Gastrocnemius medialis (tissue), 4 donors: ENCODE measurements around the gene C1GALT1. TPM values are rescaled to one million over a fixed set of nuclear protein-coding genes. Genes with fewer than 3 reads are reported as not detected.

ENCODE experiments used
- ATAC-seq, 2 donors: fragments of 150-250 bp; one replicate each; pipeline ENCODE4 v1.9.1; 2016
- DNase-seq, 2 donors: peaks; one replicate each; pipeline ENCODE4 v3.0.0-alpha.2; 2019
- H3K27ac ChIP-seq, 4 donors: fragments of 200-600 bp; sonication (generic); 1 replicate in 1 of 4; 2 replicates in 3 of 4; pipeline ENCODE4 v1.5.1; 2016 to 2018; ENCODE audit warnings: mild to moderate bottlenecking in 2 of 4, moderate library complexity in 1 of 4
- H3K27me3 ChIP-seq, 3 donors: fragments of 200-600 bp; sonication (generic) in 2 of 3; 1 replicate in 1 of 3; 2 replicates in 2 of 3; pipeline versions ENCODE4 v1.5.1 to v1.6.0; 2016 to 2019; ENCODE audit warnings: mild to moderate bottlenecking in 1 of 3, moderate library complexity in 1 of 3
- H3K36me3 ChIP-seq, 2 donors: fragments of 200-600 bp; sonication (generic) in 1 of 2; one replicate each; pipeline ENCODE4 v1.5.1; 2017 to 2018
- H3K4me1 ChIP-seq, 2 donors: fragments of 200-600 bp; sonication (generic) in 1 of 2; one replicate each; pipeline ENCODE4 v1.5.1; 2016 to 2017; ENCODE audit warnings: mild to moderate bottlenecking in 2 of 2
- H3K4me3 ChIP-seq, 4 donors: fragments of 200-600 bp; sonication (generic) in 3 of 4; 1 replicate in 1 of 4; 2 replicates in 3 of 4; pipeline ENCODE4 v1.5.1; 2016 to 2019; ENCODE audit warnings: mild to moderate bottlenecking in 2 of 4
- H3K9me3 ChIP-seq, 3 donors: fragments of 200-600 bp; sonication (generic) in 2 of 3; 1 replicate in 1 of 3; 2 replicates in 2 of 3; pipeline ENCODE4 v1.5.1; 2016 to 2019
- POLR2A ChIP-seq, 2 donors: fragments of 450-650 bp; IDR thresholded peaks; one replicate each; pipeline ENCODE4 v1.6.1; 2017; ENCODE audit warnings: antibody characterized with exemption in 2 of 2, mild to moderate bottlenecking in 2 of 2, moderate library complexity in 2 of 2
- in situ Hi-C, 4 donors: fragments of 200-750 bp; cut with MboI; loops; one replicate each; pipeline versions ENCODE4 v1.15.0 to v1.8.0; 2017; ENCODE audit warnings: low sequenced_read_pairs in 4 of 4
- intact Hi-C: fragments of 100-400 bp; cut with DNase I; formaldehyde crosslinking; loops from one replicate; pipeline ENCODE4 v1.15.1; 2023; ENCODE audit warnings: low total_unique reads
- total RNA-seq, 4 donors: library from RNA; depleted of rRNA; stranded (reverse); fragments of >200 nt; gene quantifications; one replicate each; pipeline versions ENCODE4 v1.1.0 to v1.2.3, GENCODE V29; 2016
- TF ChIP-seq, protein P1 (sequence below), 5 experiments: fragments of 450-650 bp in 3 of 5; fragments of 200-600 bp in 2 of 5; sonication (generic) in 2 of 5; IDR thresholded peaks in 4 of 5; conservative IDR thresholded peaks in 1 of 5; 1 replicate in 4 of 5; 2 replicates in 1 of 5; pipeline ENCODE4 v1.5.1; 2016 to 2019; ENCODE audit warnings: antibody characterized with exemption in 5 of 5, mild to moderate bottlenecking in 3 of 5, moderate library complexity in 3 of 5

C1GALT1 gene
- total RNA-seq, 4 donors from 2014 or later = 16.1 to 40.8 (median 27.5) TPM

GRCh38 chr7:7246223-7246622 lies 63.9 kb downstream of the C1GALT1 start:
- H3K36me3 ChIP-seq = peaks cover 0 to 10% of the 10 kb centered on the region in 2 donors
- H3K27me3 ChIP-seq = no peaks in the 10 kb centered on the region
- H3K4me1 ChIP-seq = peaks cover 0 to 8% of the 10 kb centered on the region in 2 donors
- no peaks in the 10 kb centered on the region for H3K9me3 ChIP-seq
- no peak overlapping the region for H3K27ac ChIP-seq
- intact Hi-C loops (no loop called here), in situ Hi-C loops (no loop called here)
- ATAC-seq = no peak
- no peak overlapping the region for H3K4me3 ChIP-seq
- DNase-seq = no peak
- no peak for TF ChIP-seq POLR2A (IDR thresholded peaks at IDR 0.05)
- TF ChIP-seq, protein P1, sequence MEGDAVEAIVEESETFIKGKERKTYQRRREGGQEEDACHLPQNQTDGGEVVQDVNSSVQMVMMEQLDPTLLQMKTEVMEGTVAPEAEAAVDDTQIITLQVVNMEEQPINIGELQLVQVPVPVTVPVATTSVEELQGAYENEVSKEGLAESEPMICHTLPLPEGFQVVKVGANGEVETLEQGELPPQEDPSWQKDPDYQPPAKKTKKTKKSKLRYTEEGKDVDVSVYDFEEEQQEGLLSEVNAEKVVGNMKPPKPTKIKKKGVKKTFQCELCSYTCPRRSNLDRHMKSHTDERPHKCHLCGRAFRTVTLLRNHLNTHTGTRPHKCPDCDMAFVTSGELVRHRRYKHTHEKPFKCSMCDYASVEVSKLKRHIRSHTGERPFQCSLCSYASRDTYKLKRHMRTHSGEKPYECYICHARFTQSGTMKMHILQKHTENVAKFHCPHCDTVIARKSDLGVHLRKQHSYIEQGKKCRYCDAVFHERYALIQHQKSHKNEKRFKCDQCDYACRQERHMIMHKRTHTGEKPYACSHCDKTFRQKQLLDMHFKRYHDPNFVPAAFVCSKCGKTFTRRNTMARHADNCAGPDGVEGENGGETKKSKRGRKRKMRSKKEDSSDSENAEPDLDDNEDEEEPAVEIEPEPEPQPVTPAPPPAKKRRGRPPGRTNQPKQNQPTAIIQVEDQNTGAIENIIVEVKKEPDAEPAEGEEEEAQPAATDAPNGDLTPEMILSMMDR (IDR thresholded peaks at IDR 0.05 in 4 of 5, conservative IDR thresholded peaks at IDR 0.05 in 1 of 5) = no peak

DNA sequence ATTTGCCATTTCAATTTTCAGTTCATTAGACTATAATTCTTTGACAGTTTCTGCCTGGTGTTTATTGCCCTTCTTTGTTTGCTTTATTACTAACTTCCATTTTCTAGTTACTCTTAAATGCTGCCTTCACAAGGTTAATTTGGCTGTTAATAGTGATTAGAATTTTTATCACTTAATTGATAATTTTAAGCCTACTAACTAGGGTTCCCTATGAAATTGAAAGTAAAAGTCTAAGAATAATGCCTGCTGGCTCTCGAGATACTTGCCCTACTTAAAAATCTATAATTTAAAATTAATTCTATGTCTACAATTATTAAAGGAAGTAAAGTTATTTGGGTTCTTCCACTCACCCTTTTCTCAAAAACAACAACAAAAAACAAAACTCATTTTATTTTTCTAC lies 65.3 kb downstream of the C1GALT1 start:
- DNase-seq (no peak), ATAC-seq (no peak)
- Histone ChIP-seq H3K9me3 (no peaks in the 10 kb centered on the region), H3K27me3 (no peaks in the 10 kb centered on the region), H3K36me3 (peaks cover 0 to 10% of the 10 kb centered on the region in 2 donors), H3K4me1 (peaks cover 0 to 8% of the 10 kb centered on the region in 2 donors), H3K4me3 (no peak overlapping the region), H3K27ac (no peak overlapping the region)
- in situ Hi-C loops (no loop called here), intact Hi-C loops (no loop called here)
- no peak for TF ChIP-seq POLR2A (IDR thresholded peaks at IDR 0.05)
- TF ChIP-seq, protein P1 (IDR thresholded peaks at IDR 0.05 in 4 of 5, conservative IDR thresholded peaks at IDR 0.05 in 1 of 5) = no peak

GRCh38 chr7:7249814-7250213 lies 67.5 kb downstream of the C1GALT1 start:
- Histone ChIP-seq H3K4me1 (no peaks in the 10 kb centered on the region), H3K4me3 (no peak overlapping the region), H3K27ac (no peak overlapping the region), H3K9me3 (no peaks in the 10 kb centered on the region), H3K27me3 (no peaks in the 10 kb centered on the region), H3K36me3 (no peaks in the 10 kb centered on the region)
- intact Hi-C loops (loop anchor here (10.0 kb wide), 1 partner anchor 145 kb away; no protein-coding TSS in a partner anchor), in situ Hi-C loops (no loop called here)
- TF ChIP-seq, protein P1 (IDR thresholded peaks at IDR 0.05 in 4 of 5, conservative IDR thresholded peaks at IDR 0.05 in 1 of 5) = no peak
- TF ChIP-seq POLR2A (IDR thresholded peaks at IDR 0.05) = no peak
- DNase-seq (no peak), ATAC-seq (no peak)

DNA sequence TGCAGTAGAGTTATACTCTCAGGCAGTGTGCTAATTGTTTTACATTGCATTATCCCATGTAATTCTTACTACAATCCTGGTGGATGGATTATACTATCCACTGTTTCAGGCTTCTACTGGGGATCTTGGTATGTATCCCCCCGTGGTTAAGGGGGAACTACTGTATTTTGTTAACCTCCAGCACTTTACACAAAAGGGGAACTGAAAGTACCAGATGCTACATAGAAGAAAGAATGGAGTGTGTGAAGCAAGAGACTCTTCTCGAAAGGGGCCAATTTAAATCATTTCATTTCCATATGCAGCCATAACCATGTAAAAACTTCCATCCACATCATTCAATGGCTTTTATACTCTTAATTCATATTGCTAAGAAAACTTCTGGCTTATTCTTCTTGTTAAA lies 69.4 kb downstream of the C1GALT1 start:
- no peak for ATAC-seq
- H3K27ac ChIP-seq = no peak overlapping the region

More for the DNA sequence above, 69.4 kb downstream of the C1GALT1 start:
- H3K4me3 ChIP-seq = no peak overlapping the region
- TF ChIP-seq POLR2A (IDR thresholded peaks at IDR 0.05) = no peak
- TF ChIP-seq, protein P1 (IDR thresholded peaks at IDR 0.05 in 4 of 5, conservative IDR thresholded peaks at IDR 0.05 in 1 of 5) = no peak
- H3K27me3 ChIP-seq = no peaks in the 10 kb centered on the region
- intact Hi-C loops = loop anchor here (10.0 kb wide), 1 partner anchor 147 kb away; no protein-coding TSS in a partner anchor
- H3K4me1 ChIP-seq = peaks cover under 1 to 3% of the 10 kb centered on the region in 2 donors
- H3K36me3 ChIP-seq = no peaks in the 10 kb centered on the region
- H3K9me3 ChIP-seq = no peaks in the 10 kb centered on the region
- DNase-seq = no peak
- in situ Hi-C loops = no loop called here
